IPS-NIHi11 (cell line): Measurements from ENCODE around the gene HOXC10.

Experiments used
- DNase-seq: peaks from one replicate; pipeline ENCODE4 v3.0.0; 2012; ENCODE audit warnings: mixed read lengths, low spot score

Gene HOXC10

DNA sequence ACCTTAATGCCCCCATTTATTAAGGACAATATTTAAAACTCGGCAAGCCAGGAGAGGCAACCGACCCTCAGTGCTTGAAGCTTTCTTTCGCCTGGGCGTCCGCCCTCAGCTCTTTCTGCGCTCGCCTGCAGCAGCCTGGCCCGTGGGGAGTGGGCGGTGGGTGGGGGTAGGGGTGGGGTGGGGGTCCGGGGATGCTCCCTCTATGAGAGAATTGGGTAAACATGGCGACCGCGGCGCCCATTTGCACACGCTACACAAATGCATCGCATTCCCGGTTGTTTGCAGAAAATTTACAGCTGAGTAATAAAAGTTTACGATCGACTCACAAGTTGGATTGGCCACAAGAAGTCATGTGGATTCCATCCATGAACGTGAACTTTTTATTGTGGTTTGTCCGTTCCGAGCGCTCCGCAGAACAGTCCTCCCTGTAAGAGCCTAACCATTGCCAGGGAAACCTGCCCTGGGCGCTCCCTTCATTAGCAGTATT, 31.6 kb downstream of the HOXC10 start:
- no peak for DNase-seq

DNA sequence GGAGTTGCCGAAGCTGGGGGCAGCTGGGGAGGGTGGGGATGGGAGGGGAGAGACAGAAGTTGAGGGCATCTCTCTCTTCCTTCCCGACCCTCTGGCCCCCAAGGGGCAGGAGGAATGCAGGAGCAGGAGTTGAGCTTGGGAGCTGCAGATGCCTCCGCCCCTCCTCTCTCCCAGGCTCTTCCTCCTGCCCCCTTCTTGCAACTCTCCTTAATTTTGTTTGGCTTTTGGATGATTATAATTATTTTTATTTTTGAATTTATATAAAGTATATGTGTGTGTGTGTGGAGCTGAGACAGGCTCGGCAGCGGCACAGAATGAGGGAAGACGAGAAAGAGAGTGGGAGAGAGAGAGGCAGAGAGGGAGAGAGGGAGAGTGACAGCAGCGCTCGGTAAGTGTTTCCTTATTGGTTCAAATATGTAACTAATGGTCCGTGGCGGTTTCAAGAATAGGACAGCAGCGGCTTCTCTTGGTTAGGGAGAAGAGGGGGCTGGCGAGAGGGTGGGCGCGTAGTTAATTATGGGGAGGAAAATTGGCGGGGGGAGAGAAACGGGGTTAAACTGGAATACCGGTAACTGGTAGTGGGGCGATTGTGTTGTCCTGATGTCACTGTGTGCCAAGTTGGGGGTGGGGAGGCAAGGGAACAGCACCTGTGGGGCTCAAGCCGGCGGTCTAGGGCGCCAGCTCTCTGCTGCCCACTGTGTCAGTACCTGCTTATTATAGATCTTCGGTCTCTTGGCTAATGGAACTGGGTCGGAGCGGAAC, 32.3 kb downstream of the HOXC10 start:
- DNase-seq, result peak; percentile 67

DNA sequence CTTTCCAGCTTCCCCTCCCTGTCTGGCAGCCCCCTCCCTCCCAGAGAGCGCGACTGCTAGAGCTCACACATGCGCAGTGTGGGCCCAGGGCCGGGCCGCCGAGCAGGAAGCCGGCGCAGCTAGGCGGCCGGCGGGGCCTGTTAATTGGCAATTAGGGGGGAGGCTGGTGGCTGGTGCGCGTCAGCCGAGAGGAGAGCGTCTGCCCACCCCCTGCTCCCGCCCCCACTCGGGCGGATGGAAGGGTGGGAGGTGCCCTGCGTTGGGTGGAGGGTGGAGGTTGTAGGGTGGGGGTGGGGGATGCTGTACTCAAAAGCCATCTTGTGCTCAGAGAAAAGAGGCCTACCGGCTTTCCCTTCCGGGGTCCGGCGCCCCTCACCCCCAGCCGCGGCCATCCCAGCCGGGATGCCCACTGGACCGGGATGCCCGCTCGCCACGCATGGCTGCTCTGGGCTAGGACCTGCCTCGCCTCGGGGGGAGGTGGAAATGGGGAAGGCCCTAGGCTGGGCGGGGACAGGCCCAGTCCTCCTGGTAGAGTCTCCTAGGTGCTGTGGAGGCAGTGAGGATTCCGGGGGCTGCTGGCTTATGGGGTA, 33.0 kb downstream of the HOXC10 start:
- peak; percentile 92 for DNase-seq

DNA sequence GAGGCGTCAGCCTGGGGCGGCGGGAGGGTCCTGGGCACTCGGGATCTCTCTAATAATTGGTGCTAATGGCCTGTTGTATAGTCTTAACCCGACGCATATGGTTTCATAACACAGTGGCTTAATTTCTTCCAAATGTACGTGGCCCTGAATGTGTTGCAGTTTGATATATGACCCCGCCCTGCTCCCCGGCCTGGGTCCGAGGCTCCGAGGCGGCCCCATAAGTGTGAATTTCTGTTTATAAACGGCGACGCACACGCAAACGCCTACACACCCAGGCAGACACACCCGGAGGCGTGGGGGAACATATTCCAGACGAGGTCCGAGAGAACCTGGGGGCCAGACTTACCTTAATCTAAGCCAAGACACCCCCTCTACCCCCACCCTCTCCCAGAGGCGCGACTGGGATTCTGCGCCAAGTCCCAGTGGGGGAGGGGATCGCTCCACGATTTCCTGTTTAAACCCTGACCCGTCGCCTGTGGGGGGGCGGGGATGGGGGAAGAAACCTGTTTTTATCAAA, 33.6 kb downstream of the HOXC10 start:
- DNase-seq, result no peak

DNA sequence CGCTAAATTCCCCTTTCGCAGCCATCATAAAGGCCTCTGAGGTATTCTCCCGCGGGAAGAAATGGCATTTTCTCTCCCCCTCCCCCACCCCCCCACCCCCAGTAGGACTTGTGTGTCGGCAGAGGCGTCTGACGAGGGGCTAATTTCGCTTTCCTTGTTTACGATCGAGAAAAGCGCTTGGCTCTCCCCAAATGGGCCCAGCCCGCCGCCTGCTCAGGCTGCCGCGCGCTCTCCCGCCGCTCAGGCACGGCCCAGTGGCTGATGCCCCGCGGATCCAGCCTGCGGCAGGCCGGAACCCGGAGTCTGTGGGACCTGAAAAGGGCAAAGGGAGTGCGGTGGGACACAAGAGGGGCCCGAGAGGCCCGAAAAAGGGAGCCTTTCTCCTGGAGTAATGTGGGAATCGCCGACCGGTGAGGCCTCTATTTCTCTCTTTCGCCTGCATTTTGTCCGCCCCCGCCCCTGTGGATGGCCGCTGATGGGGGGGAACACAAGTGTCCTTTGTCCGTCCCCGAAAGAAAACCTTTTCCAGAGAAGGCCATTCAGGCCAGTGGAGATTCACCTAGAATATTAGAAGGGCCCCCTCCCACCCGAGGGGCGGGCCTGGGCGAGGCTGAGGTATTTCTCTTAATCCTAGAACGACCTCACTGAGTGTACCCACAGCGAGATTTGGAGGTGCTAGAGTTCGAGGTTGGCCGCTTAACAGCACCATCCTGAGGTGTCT, 34.3 kb downstream of the HOXC10 start:
- DNase-seq, result no peak

DNA sequence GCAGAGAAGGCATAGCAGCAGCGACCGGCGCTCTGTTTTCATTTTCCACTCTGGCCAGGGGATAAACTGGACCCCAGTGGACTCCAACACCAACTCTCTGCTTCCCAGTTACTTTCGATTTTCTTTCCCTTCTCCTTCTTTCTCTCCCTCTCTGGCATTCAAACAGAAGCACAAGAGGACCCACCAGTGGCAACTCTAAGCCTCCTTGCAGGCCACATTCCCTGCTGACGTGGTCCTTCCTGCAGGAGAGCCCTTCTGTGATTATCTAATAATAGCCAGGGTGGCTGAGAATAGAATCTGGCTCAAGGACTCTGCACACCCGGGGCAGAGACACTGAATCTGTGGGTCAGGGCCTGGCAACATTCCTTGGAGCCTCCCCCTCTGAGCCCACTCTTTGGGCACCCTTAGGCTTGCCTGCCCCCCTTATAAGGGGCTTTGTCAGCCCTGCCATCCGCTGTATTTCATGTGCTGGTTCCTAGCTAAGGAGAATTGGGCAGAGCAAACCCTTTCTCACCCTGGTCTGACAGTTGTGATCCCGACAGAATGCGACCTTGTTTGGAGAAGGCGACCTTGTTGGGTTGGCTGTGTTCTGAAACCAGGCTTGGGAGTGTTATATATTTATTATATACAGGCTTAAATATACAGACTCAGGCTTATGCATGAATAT, 35.1 kb downstream of the HOXC10 start:
- DNase-seq, result no peak

DNA sequence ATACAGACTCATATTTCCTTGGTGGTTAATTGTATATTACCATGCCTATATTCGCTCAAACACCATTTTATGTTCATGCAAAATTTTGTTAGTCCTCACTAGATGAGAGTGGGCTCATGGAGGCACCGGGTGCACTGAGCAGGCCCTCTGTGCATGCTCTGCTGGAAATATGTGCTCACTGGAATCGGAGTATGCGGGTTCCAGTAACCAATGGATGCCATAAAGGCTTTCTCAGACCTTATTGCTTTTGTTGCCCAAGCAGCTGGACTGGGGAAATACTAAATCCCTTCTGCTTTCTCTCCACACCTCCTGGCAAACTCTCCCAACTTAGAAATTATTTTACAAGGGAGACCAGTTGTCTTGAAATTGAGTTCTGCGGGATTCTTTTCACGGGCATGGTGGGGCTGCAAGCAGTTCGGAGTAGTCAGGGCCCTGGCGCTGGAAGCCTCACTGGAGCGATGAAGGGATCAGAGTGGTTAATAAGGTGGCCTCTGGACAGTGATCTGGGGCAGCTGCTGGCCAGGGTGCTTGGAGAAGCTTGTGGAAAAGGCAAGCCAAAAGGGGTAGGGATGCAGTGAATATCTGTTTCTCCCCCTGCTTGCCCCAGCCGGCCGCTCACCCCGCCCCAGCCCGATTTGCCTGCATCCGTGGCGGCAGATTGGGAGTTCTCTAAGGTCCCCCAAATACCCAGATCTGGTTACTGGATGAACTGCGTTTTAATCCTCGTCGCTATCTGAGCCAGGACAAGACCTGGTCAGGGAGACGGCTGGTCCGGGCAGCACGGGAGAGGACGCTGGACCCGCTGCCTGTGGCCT, 35.9 kb downstream of the HOXC10 start:
- DNase-seq, result no peak

DNA sequence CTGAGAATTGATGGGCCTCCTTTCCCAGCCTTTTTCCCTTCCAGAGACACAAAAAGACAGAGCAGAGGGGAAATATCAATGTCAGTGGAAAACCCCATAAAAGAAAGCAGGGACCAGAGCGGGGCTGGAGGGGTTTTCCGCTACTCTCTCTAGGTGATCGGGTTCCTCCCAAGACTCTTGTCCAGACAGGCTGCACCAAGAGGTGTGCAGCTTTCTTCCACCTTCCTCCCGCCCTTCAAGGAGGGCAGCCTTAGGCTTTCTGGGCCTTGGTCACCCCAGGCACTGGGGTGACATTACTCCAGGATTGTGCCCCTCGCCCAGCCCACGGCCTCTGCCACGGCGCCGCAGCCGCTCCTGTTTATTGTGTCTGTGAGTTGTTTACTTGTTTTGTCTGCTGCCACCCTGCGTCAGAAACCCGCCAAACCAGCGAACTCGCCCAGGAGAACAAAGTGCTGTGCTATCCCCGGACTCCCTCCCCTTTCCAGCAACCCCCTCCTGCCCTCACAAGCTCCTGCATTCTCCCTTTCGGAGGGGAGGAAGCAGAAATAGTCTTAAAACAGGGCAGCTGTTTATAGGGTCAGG, 36.6 kb downstream of the HOXC10 start:
- DNase-seq, result no peak

DNA sequence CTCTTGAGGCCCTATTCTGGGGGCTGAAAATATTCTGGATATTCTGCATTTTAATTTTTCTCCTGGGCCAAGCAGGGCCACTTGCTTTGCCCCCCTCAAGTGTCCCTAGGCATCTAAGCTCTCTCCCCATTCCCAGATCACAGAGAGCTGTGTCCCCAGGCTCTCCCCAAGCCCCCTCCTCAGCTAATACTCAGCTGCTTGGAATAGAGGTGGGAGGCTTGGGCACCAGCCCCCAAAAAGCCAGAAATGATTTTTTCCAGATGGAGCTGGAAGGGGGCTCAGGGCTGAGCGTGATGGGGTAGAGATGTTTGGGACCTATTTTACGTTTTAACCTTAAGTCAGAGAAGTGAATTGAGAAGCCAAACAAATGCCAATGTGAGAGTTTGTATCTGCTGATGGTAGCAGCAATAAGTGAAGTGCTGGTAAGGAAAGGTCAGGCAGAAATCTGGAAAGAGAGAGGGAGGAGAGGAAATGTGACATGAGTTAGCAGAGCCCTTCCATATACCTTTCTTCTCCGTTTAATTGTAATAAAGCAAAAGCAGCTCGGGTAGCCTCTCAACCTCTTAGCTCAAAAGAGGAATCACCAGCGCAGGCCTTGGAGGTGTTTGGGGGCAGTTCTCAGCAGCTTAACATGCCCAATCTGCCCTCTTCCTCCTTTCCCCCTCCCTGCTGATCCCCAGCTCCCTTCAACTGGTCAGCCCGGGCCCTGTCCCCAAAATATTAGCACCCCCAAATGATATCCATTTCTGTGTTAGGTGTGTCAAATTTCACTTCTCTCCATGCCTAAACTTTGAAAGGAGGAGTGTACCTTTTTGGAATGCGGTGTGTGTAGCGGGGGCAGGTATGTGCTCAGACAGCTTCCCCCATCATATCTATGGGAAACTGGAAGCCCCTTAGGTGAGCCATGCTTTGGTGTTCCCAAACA, 38.3 kb downstream of the HOXC10 start:
- no peak for DNase-seq

DNA sequence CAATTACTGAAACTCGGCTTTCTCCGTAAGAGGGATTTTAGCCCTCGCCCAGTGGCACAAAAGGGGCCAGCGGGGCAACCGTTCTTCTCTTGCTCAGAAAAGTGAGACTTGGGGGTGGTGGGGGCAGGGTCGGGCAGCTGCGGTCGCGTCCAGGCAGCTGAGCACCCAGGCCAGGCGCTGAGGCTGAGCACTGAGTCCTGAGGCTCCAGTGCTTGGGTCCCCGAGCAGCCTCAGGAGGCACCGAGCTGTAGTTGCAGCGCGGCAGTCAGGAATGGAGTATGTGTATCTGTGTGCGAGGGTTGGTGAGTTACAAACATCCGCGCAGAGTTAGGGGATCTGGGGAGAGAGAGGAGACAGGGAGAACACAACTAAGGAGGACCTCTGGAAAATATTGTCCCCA, 39.2 kb downstream of the HOXC10 start:
- DNase-seq, result no peak

DNA sequence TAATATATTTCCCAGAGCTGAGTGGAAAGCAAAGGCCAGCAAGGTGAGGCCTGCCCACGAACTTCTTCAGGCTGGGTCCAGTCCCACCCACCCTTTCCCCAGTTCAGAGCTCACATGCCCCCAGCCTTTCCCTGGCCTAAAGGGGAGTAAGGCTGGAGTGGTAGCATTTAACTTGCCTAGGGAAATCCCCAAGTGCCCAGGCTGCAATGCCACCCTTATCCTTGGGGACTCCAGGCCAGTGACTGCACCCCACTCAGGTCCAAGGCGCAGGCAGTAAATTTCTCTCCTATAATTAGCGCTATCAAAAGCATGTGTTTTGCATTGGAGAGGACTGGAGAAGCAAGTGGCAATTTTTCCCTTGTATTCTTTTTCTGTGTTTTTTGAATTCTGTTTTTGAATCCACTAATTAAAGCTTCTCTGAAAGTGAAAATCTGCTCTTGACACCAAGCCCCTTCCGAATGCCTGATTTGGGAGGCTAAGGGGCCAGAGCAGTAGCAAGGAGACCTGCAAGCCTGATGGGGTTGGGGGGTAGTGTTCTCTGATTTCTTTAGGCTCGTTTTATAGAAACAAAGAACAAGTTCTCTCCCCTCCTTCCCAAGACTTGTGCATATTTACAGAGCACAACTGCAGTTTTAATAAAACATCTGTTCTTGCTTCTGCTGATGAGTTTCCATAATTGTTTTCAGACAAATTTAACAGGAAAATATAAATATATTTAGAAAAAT, 39.8 kb downstream of the HOXC10 start:
- DNase-seq, result no peak

DNA sequence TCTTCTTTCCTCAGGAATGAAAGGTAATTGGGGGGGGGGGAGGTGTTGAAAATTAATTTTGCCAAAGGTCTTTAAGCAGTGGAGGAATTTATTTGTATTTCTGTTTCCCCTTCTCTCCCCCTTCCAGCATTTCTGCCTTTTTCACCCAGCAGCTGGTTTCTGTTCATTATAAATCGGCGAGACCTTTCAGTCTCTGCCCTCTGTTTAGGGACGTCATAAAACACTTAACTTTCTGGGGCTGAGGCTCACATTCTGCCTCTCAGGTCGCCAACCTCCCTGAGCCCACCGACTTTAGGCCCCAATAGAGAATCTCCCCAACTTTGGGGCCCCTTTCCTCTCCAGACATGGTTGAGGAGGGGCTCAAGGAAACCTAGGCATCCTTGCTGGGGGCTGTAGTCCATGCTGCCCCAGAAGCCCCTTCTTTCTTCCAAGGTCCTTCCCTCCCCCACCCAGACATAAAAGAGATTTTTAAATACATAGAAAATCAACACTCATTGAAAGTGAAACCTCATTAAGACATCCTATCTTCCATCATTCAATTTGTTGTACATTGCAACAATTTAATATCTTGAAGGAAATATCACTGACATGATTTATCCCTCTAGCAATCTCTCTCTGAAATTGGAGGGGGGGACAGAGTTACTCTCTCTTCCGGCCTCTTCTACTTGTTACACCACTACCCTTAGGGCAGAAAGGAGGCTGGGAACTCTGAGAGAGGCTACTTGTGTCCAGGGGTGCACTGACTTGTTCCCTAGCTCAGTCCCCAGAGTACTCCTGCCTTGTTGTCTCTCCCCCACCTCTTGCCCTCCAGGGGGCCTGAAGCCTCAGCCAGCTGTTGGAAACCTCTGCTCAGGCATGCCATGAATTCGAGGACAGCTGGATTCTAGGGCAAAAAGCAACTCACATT, 40.8 kb downstream of the HOXC10 start:
- DNase-seq, result no peak

DNA sequence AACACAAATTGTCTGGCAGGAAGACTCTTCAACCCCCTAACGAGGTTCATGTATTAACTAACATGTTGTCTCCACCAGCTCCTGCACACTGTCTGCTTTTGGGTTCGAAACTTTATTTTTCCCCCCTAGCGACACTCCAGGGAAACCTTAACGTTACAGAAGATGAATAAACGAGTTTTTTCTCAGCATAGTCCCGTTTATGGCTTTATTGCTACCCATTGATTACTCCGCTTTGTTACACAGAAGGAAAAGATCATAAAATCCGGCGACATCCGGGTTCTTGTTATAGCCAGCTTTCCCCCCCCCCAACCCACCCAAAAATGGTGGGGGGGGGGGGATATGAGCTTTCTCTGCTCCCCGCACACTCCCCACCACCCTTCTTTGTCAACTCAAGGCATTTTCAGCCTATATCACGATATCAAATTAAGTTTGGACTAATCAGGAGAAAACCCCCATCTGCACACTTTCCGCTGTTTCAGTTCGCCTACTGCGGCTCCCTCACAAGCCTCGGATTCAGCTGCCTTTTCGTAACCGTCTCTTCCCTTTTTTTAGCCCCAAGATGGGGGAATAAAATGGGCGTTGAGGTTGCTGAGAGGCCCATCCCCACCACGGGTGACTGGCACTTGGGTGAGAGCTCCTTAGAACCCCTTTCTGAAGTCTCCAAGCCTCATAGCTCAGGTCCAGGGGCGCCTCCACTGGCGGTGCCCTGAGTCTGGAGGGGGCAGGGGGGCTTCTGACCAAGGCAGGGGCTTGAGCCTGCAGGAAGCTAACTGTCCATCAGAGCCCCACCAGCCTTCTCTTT, 41.9 kb downstream of the HOXC10 start:
- no peak for DNase-seq

DNA sequence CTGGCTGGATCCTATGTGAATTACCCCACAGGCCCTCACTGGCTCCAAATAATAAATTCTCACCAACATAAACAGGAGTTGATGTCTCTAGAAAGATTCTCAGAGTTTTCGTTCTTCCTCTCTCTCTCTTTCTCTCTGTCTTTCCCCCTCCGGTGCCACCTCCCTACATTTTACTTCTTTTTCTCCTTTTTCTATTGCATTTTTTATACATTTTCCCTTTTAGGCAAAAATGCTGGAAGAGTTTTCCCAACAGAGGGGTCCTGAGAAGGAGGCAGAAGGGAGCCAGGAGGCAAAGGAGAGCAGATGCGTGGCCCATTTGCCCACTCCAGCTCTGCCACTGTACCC, 42.5 kb downstream of the HOXC10 start:
- no peak for DNase-seq

DNA sequence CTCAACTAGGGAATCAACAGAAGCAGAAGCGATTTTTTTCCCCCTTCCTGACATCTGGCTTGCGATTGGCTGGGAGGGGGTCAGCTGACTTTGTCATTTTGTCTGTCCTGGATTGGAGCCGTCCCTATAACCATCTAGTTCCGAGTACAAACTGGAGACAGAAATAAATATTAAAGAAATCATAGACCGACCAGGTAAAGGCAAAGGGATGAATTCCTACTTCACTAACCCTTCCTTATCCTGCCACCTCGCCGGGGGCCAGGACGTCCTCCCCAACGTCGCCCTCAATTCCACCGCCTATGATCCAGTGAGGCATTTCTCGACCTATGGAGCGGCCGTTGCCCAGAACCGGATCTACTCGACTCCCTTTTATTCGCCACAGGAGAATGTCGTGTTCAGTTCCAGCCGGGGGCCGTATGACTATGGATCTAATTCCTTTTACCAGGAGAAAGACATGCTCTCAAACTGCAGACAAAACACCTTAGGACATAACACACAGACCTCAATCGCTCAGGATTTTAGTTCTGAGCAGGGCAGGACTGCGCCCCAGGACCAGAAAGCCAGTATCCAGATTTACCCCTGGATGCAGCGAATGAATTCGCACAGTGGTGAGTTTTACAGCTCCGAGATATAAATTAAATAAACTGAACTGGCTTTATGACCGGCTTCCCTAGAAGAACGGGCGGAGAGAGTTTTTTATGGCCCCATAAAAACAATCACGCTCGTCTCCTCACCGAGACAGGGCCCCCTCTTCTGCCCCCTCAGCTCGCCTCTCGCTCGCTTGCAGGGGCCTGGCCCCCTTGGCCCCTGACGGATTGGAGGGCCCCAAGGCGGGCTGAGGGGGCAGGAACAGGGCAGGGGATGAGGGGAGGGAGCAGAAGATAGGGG, 43.6 kb downstream of the HOXC10 start, which contains the start of gene HOXC6:
Gene HOXC6 (plus strand): TSS at position 127 of the 888 bp plus-strand sequence. CDS start 82 bp downstream, at position 209.
- DNase-seq, result no peak
